HK-2 (cell line): ENCODE data around the gene LTBP3.
"Not testable (repeated sequence)": the region's sequence is repeated elsewhere in the genome, so short reads cannot be mapped to it uniquely, and the experiment has no call there.

ENCODE experiments used
- DNase-seq: peaks from one replicate; pipeline ENCODE4 v3.0.0-alpha.2; 2018; ENCODE audit not compliant: unreplicated experiment

The LTBP3 gene

GRCh38 chr11:65537296-65537597 lies 20.9 kb downstream of the LTBP3 start:
- no peak for DNase-seq

- no peak for DNase-seq
Observed at GRCh38 chr11:65536412-65537295, 21.5 kb downstream of the LTBP3 start.

GRCh38 chr11:65535102-65535501 lies 23.1 kb downstream of the LTBP3 start:
- no peak for DNase-seq

GRCh38 chr11:65532388-65533064 lies 25.6 kb downstream of the LTBP3 start:
- no peak for DNase-seq

GRCh38 chr11:65530157-65530496 lies 28.0 kb downstream of the LTBP3 start:
- no peak for DNase-seq

GRCh38 chr11:65529475-65530156 lies 28.5 kb downstream of the LTBP3 start:
- no peak for DNase-seq

GRCh38 chr11:65528819-65529350 lies 29.3 kb downstream of the LTBP3 start:
- DNase-seq, result no peak

- no peak for DNase-seq
Observed at GRCh38 chr11:65526744-65527143, 31.4 kb downstream of the LTBP3 start.

- DNase-seq, result no peak
Observed at GRCh38 chr11:65525546-65526480, 32.3 kb downstream of the LTBP3 start.

- peak; percentile 79 for DNase-seq
Observed at GRCh38 chr11:65524741-65525545, 33.2 kb downstream of the LTBP3 start, which contains the start of gene SCYL1. SCYL1 (plus strand) TSS chr11:65525083; CDS start chr11:65525154, 71 bp downstream.

GRCh38 chr11:65524014-65524740 lies 34.0 kb downstream of the LTBP3 start:
- no peak for DNase-seq

- DNase-seq, result not testable (repeated sequence)
Observed at GRCh38 chr11:65523631-65523968, 34.6 kb downstream of the LTBP3 start.

GRCh38 chr11:65522718-65523630 lies 35.2 kb downstream of the LTBP3 start:
- DNase-seq, result peak; percentile 28

GRCh38 chr11:65521777-65522521 lies 36.2 kb downstream of the LTBP3 start:
- DNase-seq, result peak; percentile 40

GRCh38 chr11:65518941-65519549 lies 39.1 kb downstream of the LTBP3 start:
- not testable (repeated sequence) for DNase-seq

GRCh38 chr11:65516135-65516968 lies 41.8 kb downstream of the LTBP3 start:
- no peak for DNase-seq

GRCh38 chr11:65512311-65512710 lies 45.8 kb downstream of the LTBP3 start:
- DNase-seq, result not testable (repeated sequence)
